Hepatocyte (in vitro differentiated cells): ENCODE results near the gene LCAT. TPM values are rescaled to one million over a fixed set of nuclear protein-coding genes. Genes with fewer than 3 reads are reported as not detected.
A peak's percentile ranks its signal among the peaks of the same experiment; 100 is the strongest.
"Not testable (repeated sequence)": the region's sequence is repeated elsewhere in the genome, so short reads cannot be mapped to it uniquely, and the experiment has no call there.

Experiments used
- DNase-seq: peaks from one replicate; pipeline ENCODE4 v3.0.0-alpha.2; 2016; ENCODE audit warnings: low spot score
- H2AFZ ChIP-seq: fragments of 200-600 bp; sonication (generic); 2 replicates; pipeline ENCODE4 v1.6.0; 2016; ENCODE audit warnings: antibody characterized with exemption, mild to moderate bottlenecking
- H3K27ac ChIP-seq: fragments of 200-600 bp; sonication (generic); 2 replicates; pipeline ENCODE4 v1.5.1; 2016; ENCODE audit warnings: mild to moderate bottlenecking
- H3K27me3 ChIP-seq: fragments of 200-600 bp; sonication (generic); 2 replicates; pipeline ENCODE4 v1.6.1; 2016
- H3K36me3 ChIP-seq: fragments of 200-600 bp; sonication (generic); replicated peaks from 2 replicates; pipeline ENCODE4 v1.5.1; 2016; ENCODE audit warnings: low read depth; ENCODE audit not compliant: insufficient read depth
- H3K4me1 ChIP-seq: fragments of 200-600 bp; sonication (generic); 2 replicates; pipeline ENCODE4 v1.5.1; 2016; ENCODE audit warnings: mild to moderate bottlenecking, moderate library complexity; ENCODE audit not compliant: insufficient read depth
- H3K4me2 ChIP-seq: fragments of 200-600 bp; sonication (generic); 2 replicates; pipeline ENCODE4 v1.6.0; 2016
- H3K4me3 ChIP-seq: fragments of 200-600 bp; sonication (generic); 2 replicates; pipeline ENCODE4 v1.5.1; 2016; ENCODE audit warnings: mild to moderate bottlenecking
- H3K79me2 ChIP-seq: fragments of 200-600 bp; sonication (generic); 2 replicates; pipeline ENCODE4 v1.6.0; 2017; ENCODE audit warnings: mild to moderate bottlenecking
- H3K9me2 ChIP-seq: fragments of 200-600 bp; sonication (generic); replicated peaks from 2 replicates; pipeline ENCODE4 v1.6.0; 2017; ENCODE audit warnings: mild to moderate bottlenecking; ENCODE audit not compliant: insufficient read depth
- H3K9me3 ChIP-seq: fragments of 200-600 bp; sonication (generic); 2 replicates; pipeline ENCODE4 v1.5.1; 2016; ENCODE audit warnings: low read depth, mild to moderate bottlenecking
- H4K20me1 ChIP-seq: fragments of 200-600 bp; sonication (generic); 2 replicates; pipeline ENCODE4 v1.6.0; 2016; ENCODE audit warnings: mild to moderate bottlenecking; ENCODE audit not compliant: insufficient read depth, poor library complexity, severe bottlenecking
- EZH2 ChIP-seq: fragments of 200-600 bp; sonication (generic); IDR thresholded peaks from 2 replicates; pipeline ENCODE4 v1.6.1; 2016; ENCODE audit warnings: antibody characterized with exemption, mild to moderate bottlenecking, borderline replicate concordance
- EZH2phosphoT487 ChIP-seq: fragments of 200-600 bp; sonication (generic); IDR thresholded peaks from one replicate; pipeline ENCODE4 v1.6.1; 2018; ENCODE audit warnings: antibody characterized with exemption, mild to moderate bottlenecking, low read depth, moderate library complexity; ENCODE audit not compliant: unreplicated experiment, severe bottlenecking
- WGBS: methylation state at CpG from one replicate; pipeline ENCODE4 v1.1.6; 2016; ENCODE audit warnings: low lambda C conversion rate; ENCODE audit errors: missing lambda C conversion rate; 5-methylcytosine and 5-hydroxymethylcytosine counted together
- polyA plus RNA-seq: library from polyadenylated mRNA; unstranded; fragments of >200 nt; fragmentation: Nextera tagmentation; extraction: Ambion mirVana; gene quantifications from 2 replicates; pipeline ENCODE4 v1.2.1, GENCODE V29; 2016
- total RNA-seq: library from RNA; depleted of rRNA; stranded (reverse); fragments of >200 nt; gene quantifications from 2 replicates; pipeline ENCODE4 v1.2.3, GENCODE V29; 2014
- TF ChIP-seq, protein P1 (sequence below): fragments of 200-600 bp; sonication (generic); IDR thresholded peaks from 2 replicates; pipeline ENCODE4 v1.5.1; 2016; ENCODE audit warnings: antibody characterized with exemption, mild to moderate bottlenecking; ENCODE audit not compliant: poor library complexity

Gene LCAT
- total and polyA plus RNA-seq, 2 experiments from 2014 or later = 15.6 to 44.6 TPM

DNA sequence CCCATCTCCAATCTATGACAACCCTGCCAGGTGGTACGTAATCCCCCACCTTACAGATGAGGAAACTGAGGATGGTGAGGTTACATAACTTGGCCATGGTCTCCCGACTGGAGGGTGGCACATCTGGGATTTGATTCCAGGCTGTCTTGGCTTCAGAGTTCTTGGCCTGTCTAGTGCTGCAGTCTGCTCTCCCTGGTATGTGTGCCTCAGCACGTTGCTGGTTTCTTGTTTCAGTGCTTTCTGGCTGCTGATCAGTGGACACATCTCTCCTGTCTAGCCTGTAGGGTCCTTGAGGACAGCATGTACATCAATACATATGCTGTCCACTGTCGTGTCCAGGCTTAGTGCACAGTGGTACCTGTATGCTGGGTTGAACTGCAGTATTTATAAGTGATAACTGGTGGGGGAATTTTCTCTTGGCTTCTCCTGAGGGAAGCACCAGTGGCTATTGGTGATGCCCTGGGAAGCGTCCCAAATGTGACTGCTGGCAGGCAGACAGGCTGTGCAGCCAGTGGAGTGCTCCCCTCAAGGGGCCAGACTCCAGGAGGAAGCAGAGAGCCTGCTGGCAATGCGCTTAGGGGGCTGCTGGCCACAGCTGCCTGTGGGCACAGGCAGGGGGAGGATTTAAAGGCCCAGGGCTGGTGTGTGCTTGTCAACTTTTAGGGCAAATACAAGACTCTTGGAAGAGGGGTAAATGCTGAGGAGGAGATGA, 26.6 kb downstream of the LCAT start:
- H3K36me3 ChIP-seq = no peaks in the 10 kb centered on the region
- H3K4me2 ChIP-seq = no peak overlapping the region
- peak overlapping the region; percentile 55 for H3K27ac ChIP-seq
- no peak for DNase-seq
- TF ChIP-seq EZH2phosphoT487 (no peak), EZH2 (no peak)
- TF ChIP-seq, protein P1, sequence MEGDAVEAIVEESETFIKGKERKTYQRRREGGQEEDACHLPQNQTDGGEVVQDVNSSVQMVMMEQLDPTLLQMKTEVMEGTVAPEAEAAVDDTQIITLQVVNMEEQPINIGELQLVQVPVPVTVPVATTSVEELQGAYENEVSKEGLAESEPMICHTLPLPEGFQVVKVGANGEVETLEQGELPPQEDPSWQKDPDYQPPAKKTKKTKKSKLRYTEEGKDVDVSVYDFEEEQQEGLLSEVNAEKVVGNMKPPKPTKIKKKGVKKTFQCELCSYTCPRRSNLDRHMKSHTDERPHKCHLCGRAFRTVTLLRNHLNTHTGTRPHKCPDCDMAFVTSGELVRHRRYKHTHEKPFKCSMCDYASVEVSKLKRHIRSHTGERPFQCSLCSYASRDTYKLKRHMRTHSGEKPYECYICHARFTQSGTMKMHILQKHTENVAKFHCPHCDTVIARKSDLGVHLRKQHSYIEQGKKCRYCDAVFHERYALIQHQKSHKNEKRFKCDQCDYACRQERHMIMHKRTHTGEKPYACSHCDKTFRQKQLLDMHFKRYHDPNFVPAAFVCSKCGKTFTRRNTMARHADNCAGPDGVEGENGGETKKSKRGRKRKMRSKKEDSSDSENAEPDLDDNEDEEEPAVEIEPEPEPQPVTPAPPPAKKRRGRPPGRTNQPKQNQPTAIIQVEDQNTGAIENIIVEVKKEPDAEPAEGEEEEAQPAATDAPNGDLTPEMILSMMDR = no peak
- H3K9me3 ChIP-seq = no peaks in the 10 kb centered on the region
- H3K27me3 ChIP-seq = no peaks in the 10 kb centered on the region
- peaks cover 56% of the 10 kb centered on the region for H3K79me2 ChIP-seq
- H4K20me1 ChIP-seq = peaks cover 29% of the 10 kb centered on the region
- H2AFZ ChIP-seq = no peak overlapping the region
- H3K9me2 ChIP-seq = no peaks in the 10 kb centered on the region
- no peak overlapping the region for H3K4me3 ChIP-seq
- peaks cover 4% of the 10 kb centered on the region for H3K4me1 ChIP-seq
- 93% methylated on average over 6 of the region's 6 CpGs for WGBS

DNA sequence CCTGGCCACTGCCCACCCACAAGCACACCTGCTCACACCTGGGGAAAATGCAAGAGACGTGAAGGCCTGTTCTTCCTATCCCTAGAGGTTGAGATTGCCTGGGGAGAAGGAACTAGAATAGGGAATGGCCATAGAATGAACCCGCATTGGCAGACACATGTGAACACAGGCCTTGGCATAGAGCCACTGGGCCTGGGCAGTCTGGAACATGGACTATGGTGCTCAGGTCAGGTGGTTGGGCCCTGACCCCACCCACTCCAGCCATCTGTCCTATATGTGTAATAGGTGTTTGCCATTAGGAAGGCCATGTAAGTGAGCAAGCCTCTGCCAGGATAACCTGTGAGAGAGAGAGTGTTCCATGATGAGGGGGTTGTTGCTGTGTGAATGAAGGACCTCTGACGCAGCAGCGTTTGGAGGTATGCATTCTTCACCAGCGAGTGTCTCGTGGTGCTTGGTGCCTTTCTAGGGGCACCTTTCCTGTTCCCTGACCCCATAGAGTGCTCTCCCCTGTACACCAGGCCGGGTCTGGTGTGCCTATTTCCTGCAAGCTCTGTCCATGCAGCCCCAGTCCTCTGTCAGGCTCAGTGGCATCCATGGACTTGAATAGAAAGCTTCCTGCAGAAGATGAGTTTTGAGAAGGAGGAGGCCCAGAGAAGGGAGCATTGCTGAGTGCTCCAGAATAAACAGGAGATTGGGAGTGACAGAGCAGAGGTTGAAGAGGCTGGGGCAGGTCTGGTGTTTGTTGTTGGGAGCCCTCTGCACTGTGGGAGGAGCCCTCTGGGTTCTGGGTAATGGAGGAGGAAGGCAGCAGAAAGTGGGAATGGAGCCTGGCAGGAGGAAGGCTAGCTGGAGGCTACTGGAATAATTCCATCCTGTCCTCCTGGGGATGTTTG, 27.8 kb downstream of the LCAT start:
- TF ChIP-seq EZH2phosphoT487 = no peak
- TF ChIP-seq, protein P1 = no peak
- no peak for TF ChIP-seq EZH2
- H2AFZ ChIP-seq = no peak overlapping the region
- DNase-seq = peak; percentile 53
- WGBS = 86% methylated on average over 7 of the region's 7 CpGs
- H3K9me2 ChIP-seq = no peaks in the 10 kb centered on the region
- no peaks in the 10 kb centered on the region for H3K27me3 ChIP-seq
- H3K4me2 ChIP-seq = no peak overlapping the region
- peaks cover 62% of the 10 kb centered on the region for H3K79me2 ChIP-seq
- no peaks in the 10 kb centered on the region for H3K9me3 ChIP-seq
- H3K36me3 ChIP-seq = no peaks in the 10 kb centered on the region
- H3K4me3 ChIP-seq = no peak overlapping the region
- H3K4me1 ChIP-seq = peaks cover 4% of the 10 kb centered on the region
- H4K20me1 ChIP-seq = peaks cover 22% of the 10 kb centered on the region
- H3K27ac ChIP-seq = no peak overlapping the region

DNA sequence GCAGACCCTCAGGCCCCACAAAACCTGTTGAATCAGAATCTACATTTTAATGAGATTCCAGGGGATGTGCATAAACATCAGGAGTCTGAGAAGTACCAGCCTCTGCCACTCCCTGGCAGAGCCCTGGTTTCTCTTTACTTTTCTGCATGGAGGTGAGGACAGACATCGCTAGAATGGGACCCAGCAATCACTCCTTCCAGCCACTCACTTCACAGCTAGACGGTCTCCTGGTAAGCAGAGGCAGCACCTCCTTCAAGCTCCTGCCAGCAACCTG, 28.5 kb downstream of the LCAT start:
- H3K27ac ChIP-seq, H3K4me3 ChIP-seq, H3K36me3 ChIP-seq, DNase-seq, H3K4me2 ChIP-seq, H3K4me1 ChIP-seq, H3K9me2 ChIP-seq, H2AFZ ChIP-seq, H3K27me3 ChIP-seq, H3K9me3 ChIP-seq: not testable (repeated sequence)
- Histone ChIP-seq H3K79me2 (peaks cover 64% of the 10 kb centered on the region), H4K20me1 (peaks cover 21% of the 10 kb centered on the region)
- WGBS = 78% methylated on average over 2 of the region's 2 CpGs
